ENCODE data around the gene ZBTB47.

DNA sequence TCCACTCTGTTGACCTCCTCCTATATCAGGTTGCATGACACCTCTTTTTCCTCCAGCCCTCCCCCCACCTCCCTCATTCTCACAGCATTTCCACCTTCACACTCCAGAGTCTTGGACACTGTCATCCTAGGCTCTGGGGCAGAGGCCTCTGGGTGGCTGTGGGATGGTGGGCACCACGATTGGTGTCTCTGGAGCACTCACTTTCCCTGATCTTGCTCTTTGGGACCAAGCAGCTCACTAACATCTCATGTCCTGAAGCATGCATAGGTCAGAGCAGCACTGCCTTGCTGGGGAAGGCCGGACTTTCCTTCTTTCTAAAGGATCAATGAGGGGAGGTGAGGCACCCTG, 14.9 kb downstream of the ZBTB47 start:
- TF ChIP-seq POLR2A (IDR thresholded peaks at IDR 0.05) = no peak
- TF ChIP-seq, protein P1, sequence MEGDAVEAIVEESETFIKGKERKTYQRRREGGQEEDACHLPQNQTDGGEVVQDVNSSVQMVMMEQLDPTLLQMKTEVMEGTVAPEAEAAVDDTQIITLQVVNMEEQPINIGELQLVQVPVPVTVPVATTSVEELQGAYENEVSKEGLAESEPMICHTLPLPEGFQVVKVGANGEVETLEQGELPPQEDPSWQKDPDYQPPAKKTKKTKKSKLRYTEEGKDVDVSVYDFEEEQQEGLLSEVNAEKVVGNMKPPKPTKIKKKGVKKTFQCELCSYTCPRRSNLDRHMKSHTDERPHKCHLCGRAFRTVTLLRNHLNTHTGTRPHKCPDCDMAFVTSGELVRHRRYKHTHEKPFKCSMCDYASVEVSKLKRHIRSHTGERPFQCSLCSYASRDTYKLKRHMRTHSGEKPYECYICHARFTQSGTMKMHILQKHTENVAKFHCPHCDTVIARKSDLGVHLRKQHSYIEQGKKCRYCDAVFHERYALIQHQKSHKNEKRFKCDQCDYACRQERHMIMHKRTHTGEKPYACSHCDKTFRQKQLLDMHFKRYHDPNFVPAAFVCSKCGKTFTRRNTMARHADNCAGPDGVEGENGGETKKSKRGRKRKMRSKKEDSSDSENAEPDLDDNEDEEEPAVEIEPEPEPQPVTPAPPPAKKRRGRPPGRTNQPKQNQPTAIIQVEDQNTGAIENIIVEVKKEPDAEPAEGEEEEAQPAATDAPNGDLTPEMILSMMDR (IDR thresholded peaks at IDR 0.05) = no peak

All from thyroid gland (tissue), 4 donors.